H9 (cell line): ENCODE results near the gene B4GALNT4. TPM values are rescaled to one million over a fixed set of nuclear protein-coding genes. Genes with fewer than 3 reads are reported as not detected.
A peak's percentile ranks its signal among the peaks of the same experiment; 100 is the strongest.

Source experiments
- DNase-seq: peaks from one replicate; pipeline ENCODE4 v3.0.0-alpha.2; 2017
- H2AFZ ChIP-seq: one replicate; pipeline ENCODE4 v1.6.1; 2013; ENCODE audit warnings: mild to moderate bottlenecking, low read length, control low read depth, moderate library complexity
- H2AK5ac ChIP-seq: 2 replicates; pipeline ENCODE4 v1.6.1; 2013; ENCODE audit warnings: low read length, control low read depth, mixed read lengths; ENCODE audit not compliant: insufficient read length
- H2BK120ac ChIP-seq: one replicate; pipeline ENCODE4 v1.6.1; 2013; ENCODE audit warnings: low read depth, mild to moderate bottlenecking, low read length, control low read depth, inconsistent platforms; ENCODE audit not compliant: poor library complexity, severe bottlenecking
- H2BK12ac ChIP-seq: 2 replicates; pipeline ENCODE4 v1.6.1; 2013; ENCODE audit warnings: low read length, control low read depth, mixed read lengths, low read depth; ENCODE audit not compliant: insufficient read length
- H2BK15ac ChIP-seq: 2 replicates; pipeline ENCODE4 v1.6.1; 2013; ENCODE audit warnings: low read depth, low read length, control low read depth
- H2BK20ac ChIP-seq: one replicate; pipeline ENCODE4 v1.6.1; 2013; ENCODE audit warnings: low read depth, mild to moderate bottlenecking, low read length, control low read depth, inconsistent platforms; ENCODE audit not compliant: poor library complexity, severe bottlenecking
- H2BK5ac ChIP-seq: 2 replicates; pipeline ENCODE4 v1.6.1; 2013; ENCODE audit warnings: low read length, control low read depth, mixed read lengths; ENCODE audit not compliant: insufficient read length
- H3K14ac ChIP-seq: 2 replicates; pipeline ENCODE4 v1.6.1; 2013; ENCODE audit warnings: low read length, control low read depth; ENCODE audit not compliant: insufficient read depth
- H3K18ac ChIP-seq: 2 replicates; pipeline ENCODE4 v1.6.1; 2013; ENCODE audit warnings: low read depth, mild to moderate bottlenecking, mixed read lengths, low read length, control low read depth; ENCODE audit not compliant: insufficient read length
- H3K23ac ChIP-seq: 2 replicates; pipeline ENCODE4 v1.6.1; 2013; ENCODE audit warnings: low read length, control low read depth, mixed read lengths, low read depth; ENCODE audit not compliant: insufficient read length
- H3K23me2 ChIP-seq: 2 replicates; pipeline ENCODE4 v1.6.1; 2013; ENCODE audit warnings: low read depth, mild to moderate bottlenecking, mixed read lengths, low read length, control low read depth; ENCODE audit not compliant: insufficient read length, poor library complexity, severe bottlenecking
- H3K27ac ChIP-seq: 2 replicates; pipeline ENCODE4 v1.5.1; 2013; ENCODE audit warnings: low read length, control low read depth, mixed read lengths, low read depth; ENCODE audit not compliant: insufficient read length
- H3K27me3 ChIP-seq: 2 replicates; pipeline ENCODE4 v1.6.1; 2013; ENCODE audit warnings: low read length, control low read depth, inconsistent platforms; ENCODE audit not compliant: insufficient read depth
- H3K4ac ChIP-seq: 2 replicates; pipeline ENCODE4 v1.6.1; 2013; ENCODE audit warnings: low read depth, mild to moderate bottlenecking, control low read depth, inconsistent platforms, low read length, moderate library complexity
- H3K4me1 ChIP-seq: 2 replicates; pipeline ENCODE4 v1.6.1; 2013; ENCODE audit warnings: low read length, control low read depth, inconsistent platforms; ENCODE audit not compliant: insufficient read depth
- H3K4me2 ChIP-seq: 2 replicates; pipeline ENCODE4 v1.6.1; 2013; ENCODE audit warnings: low read length, control low read depth, mixed read lengths; ENCODE audit not compliant: insufficient read length, insufficient read depth
- H3K56ac ChIP-seq: 2 replicates; pipeline ENCODE4 v1.6.1; 2013; ENCODE audit warnings: low read depth, mild to moderate bottlenecking, mixed read lengths, low read length, control low read depth; ENCODE audit not compliant: insufficient read length
- H3K79me1 ChIP-seq: 2 replicates; pipeline ENCODE4 v1.6.1; 2013; ENCODE audit warnings: low read depth, mild to moderate bottlenecking, moderate library complexity, low read length, control low read depth, inconsistent platforms; ENCODE audit not compliant: insufficient read depth, poor library complexity, severe bottlenecking
- H3K79me2 ChIP-seq: 2 replicates; pipeline ENCODE4 v1.6.1; 2013; ENCODE audit warnings: low read length, control low read depth, inconsistent platforms; ENCODE audit not compliant: insufficient read depth
- H3K9ac ChIP-seq: 2 replicates; pipeline ENCODE4 v1.6.1; 2013; ENCODE audit warnings: low read length, control low read depth, mixed read lengths; ENCODE audit not compliant: insufficient read length; ENCODE audit errors: extremely low read depth
- H3K9me3 ChIP-seq: one replicate; pipeline ENCODE4 v1.6.1; 2013; ENCODE audit warnings: low read depth, low read length, inconsistent platforms; ENCODE audit not compliant: control insufficient read depth
- H3T11ph ChIP-seq: one replicate; pipeline ENCODE4 v1.6.1; 2013; ENCODE audit warnings: mild to moderate bottlenecking, low read length, control low read depth, inconsistent platforms
- H4K20me1 ChIP-seq: one replicate; pipeline ENCODE4 v1.6.1; 2013; ENCODE audit not compliant: control insufficient read depth, insufficient read length, insufficient read depth
- H4K5ac ChIP-seq: 2 replicates; pipeline ENCODE4 v1.6.1; 2013; ENCODE audit warnings: low read depth, mild to moderate bottlenecking, mixed read lengths, low read length, control low read depth; ENCODE audit not compliant: insufficient read length
- H4K8ac ChIP-seq: replicated peaks from 2 replicates; pipeline ENCODE4 v1.6.1; 2013; ENCODE audit warnings: low read length, control low read depth, mixed read lengths, low read depth; ENCODE audit not compliant: insufficient read length
- H4K91ac ChIP-seq: 2 replicates; pipeline ENCODE4 v1.6.1; 2013; ENCODE audit warnings: low read depth, mild to moderate bottlenecking, moderate library complexity, mixed read lengths, low read length, control low read depth; ENCODE audit not compliant: insufficient read length
- H3K27ac Mint-ChIP-seq, 3 experiments: 2 replicates in 2 of 3; 3 replicates in 1 of 3; pipeline ENCODE4 v1.8.0; 2020 to 2021; ENCODE audit warnings: mixed read lengths in 3 of 3, mild to moderate bottlenecking in 1 of 3, moderate library complexity in 1 of 3
- H3K27me3 Mint-ChIP-seq: 2 replicates; pipeline ENCODE4 v1.8.0; 2021; ENCODE audit warnings: low read depth, mild to moderate bottlenecking, moderate library complexity, mixed read lengths
- H3K36me3 Mint-ChIP-seq, 3 experiments: 2 replicates in 2 of 3; 3 replicates in 1 of 3; pipeline ENCODE4 v1.8.0; 2020 to 2021; ENCODE audit warnings: low read depth in 3 of 3, mixed read lengths in 3 of 3; ENCODE audit not compliant: insufficient read depth in 1 of 3
- H3K4me1 Mint-ChIP-seq, 2 experiments: 2 replicates each; pipeline ENCODE4 v1.8.0; 2020; ENCODE audit warnings: mixed read lengths in 2 of 2
- H3K4me3 Mint-ChIP-seq, 2 experiments: 2 replicates in 1 of 2; 3 replicates in 1 of 2; pipeline ENCODE4 v1.8.0; 2020 to 2021; ENCODE audit warnings: mild to moderate bottlenecking in 2 of 2, mixed read lengths in 2 of 2, moderate library complexity in 1 of 2
- H3K9me3 Mint-ChIP-seq, 2 experiments: 2 replicates in 1 of 2; 3 replicates in 1 of 2; pipeline ENCODE4 v1.8.0; 2020; ENCODE audit warnings: mild to moderate bottlenecking in 2 of 2, mixed read lengths in 2 of 2, moderate library complexity in 1 of 2
- CTCF ChIP-seq: fragments of 200-600 bp; sonication (generic); conservative IDR thresholded peaks from 3 replicates; pipeline ENCODE4 v1.8.0; 2021; ENCODE audit warnings: antibody characterized with exemption, mild to moderate bottlenecking
- WGBS: extraction: QIAGEN DNeasy Blood & Tissue Kit; methylation state at CpG from one replicate; pipeline ENCODE4 v1.1.7; 2013; ENCODE audit warnings: missing lambda C conversion rate, low lambda C conversion rate, mixed read lengths; ENCODE audit not compliant: insufficient read length; ENCODE audit errors: extremely low coverage; 5-methylcytosine and 5-hydroxymethylcytosine counted together
- total RNA-seq: library from RNA; stranded (reverse); gene quantifications from 2 replicates; pipeline ENCODE4 v1.2.1, GENCODE V29; 2021

B4GALNT4 gene
- total RNA-seq, 1 experiment from 2014 or later: 105 TPM

- H3K27me3 Mint-ChIP-seq: peaks cover 32% of the 10 kb centered on the region
Observed at GRCh38 chr11:422249-422656, 53.0 kb downstream of the B4GALNT4 start.

More at GRCh38 chr11:422249-422656, 53.0 kb downstream of the B4GALNT4 start:
- no peak overlapping the region for H3K4me2 ChIP-seq
- no peak overlapping the region for H3K56ac ChIP-seq
- H3K18ac ChIP-seq: no peak overlapping the region
- Mint-ChIP-seq H3K9me3 (no peaks in the 10 kb centered on the region; a peak in 1 of 5 replicates), H3K4me3 (no peak overlapping the region), H3K36me3 (no peaks in the 10 kb centered on the region; a peak in 1 of 7 replicates), H3K4me1 (peaks cover 5% of the 10 kb centered on the region in 2 experiments), H3K27ac (peak overlapping the region in 1 of 3 experiments; percentile 72; a peak in 2 of 7 replicates)
- H3K9me3 ChIP-seq: no peaks in the 10 kb centered on the region
- H4K8ac ChIP-seq: no peak overlapping the region
- H3K4ac ChIP-seq: no peak overlapping the region
- no peak overlapping the region for H3K9ac ChIP-seq
- H3K23ac ChIP-seq: no peak overlapping the region
- H4K91ac ChIP-seq: no peak overlapping the region
- H2AK5ac ChIP-seq: no peak overlapping the region
- no peak overlapping the region for H2BK20ac ChIP-seq
- H3K4me1 ChIP-seq: no peaks in the 10 kb centered on the region
- H3K79me1 ChIP-seq: no peaks in the 10 kb centered on the region
- no peak for TF ChIP-seq CTCF
- H3K79me2 ChIP-seq: no peaks in the 10 kb centered on the region
- no peak overlapping the region for H2BK12ac ChIP-seq
- no peak overlapping the region for H3K14ac ChIP-seq
- peaks cover 4% of the 10 kb centered on the region for H4K20me1 ChIP-seq
- no peak for DNase-seq
- no peak overlapping the region for H2BK5ac ChIP-seq
- WGBS: no CpG with 5 or more reads among the region's 10 CpGs
- no peak overlapping the region for H2BK120ac ChIP-seq
- H2BK15ac ChIP-seq: no peak overlapping the region
- H3T11ph ChIP-seq: no peak overlapping the region
- no peak overlapping the region for H2AFZ ChIP-seq
- no peak overlapping the region for H4K5ac ChIP-seq
- H3K27ac ChIP-seq: no peak overlapping the region
- no peaks in the 10 kb centered on the region; the same call in 1 of the 2 replicates for H3K27me3 ChIP-seq
- H3K23me2 ChIP-seq: peaks cover 3% of the 10 kb centered on the region
